Ovary (tissue), 9 donors: ENCODE data around the gene HECA. TPM values are rescaled to one million over a fixed set of nuclear protein-coding genes. Genes with fewer than 3 reads are reported as not detected.
"Not testable (repeated sequence)": the region's sequence is repeated elsewhere in the genome, so short reads cannot be mapped to it uniquely, and the experiment has no call there.

Experiments
- DNase-seq, 5 donors: peaks; one replicate each; pipeline ENCODE4 v3.0.0-alpha.2; 2019 to 2020
- H3K27ac ChIP-seq, 2 donors: fragments of 200-600 bp; one replicate each; pipeline versions ENCODE4 v1.5.1 to v1.8.0; 2019 to 2022
- H3K27me3 ChIP-seq: fragments of 200-600 bp; one replicate; pipeline ENCODE4 v1.8.0; 2022
- H3K36me3 ChIP-seq: fragments of 200-600 bp; sonication (generic); one replicate; pipeline ENCODE4 v1.5.1; 2019
- H3K4me1 ChIP-seq: one replicate; pipeline ENCODE4 v1.8.1; 2013; ENCODE audit warnings: mild to moderate bottlenecking, moderate library complexity; ENCODE audit not compliant: insufficient read depth
- H3K4me3 ChIP-seq: fragments of 200-600 bp; sonication (generic); one replicate; pipeline ENCODE4 v1.5.1; 2017
- H3K9me3 ChIP-seq, 2 donors: fragments of 200-600 bp in 1 of 2; sonication (generic) in 1 of 2; one replicate each; pipeline versions ENCODE4 v1.5.1 to v1.8.1; 2013 to 2019; ENCODE audit warnings: mild to moderate bottlenecking in 1 of 2, moderate library complexity in 1 of 2
- EP300 ChIP-seq: sonication (generic); formaldehyde crosslinking; IDR thresholded peaks from one replicate; pipeline ENCODE4 v1.6.1; 2017; ENCODE audit warnings: antibody characterized with exemption
- POLR2A ChIP-seq: fragments of 450-650 bp; IDR thresholded peaks from one replicate; pipeline ENCODE4 v1.6.1; 2017; ENCODE audit warnings: antibody characterized with exemption, mild to moderate bottlenecking, moderate library complexity
- WGBS, 3 donors: extraction: QIAGEN DNeasy Blood & Tissue Kit in 1 of 3; methylation state at CpG; one replicate each; pipeline versions ENCODE4 v1.1.5 to v1.1.7; 2013 to 2017; 5-methylcytosine and 5-hydroxymethylcytosine counted together
- intact Hi-C, 4 donors: fragments of 100-400 bp; cut with DNase I; formaldehyde crosslinking; loops; one replicate each; pipeline versions ENCODE4 v1.11.0 to v1.15.1; 2022 to 2023
- polyA plus RNA-seq, 2 donors: library from polyadenylated mRNA; stranded (reverse); fragments of 200-250 nt in 1 of 2; fragments of 350-450 nt in 1 of 2; fragmentation: Illumina TruSeq in 1 of 2; extraction: RNeasy Lipid Tissue Mini Kit (QIAGEN cat#74804) in 1 of 2; gene quantifications; one replicate each; pipeline ENCODE4 v1.2.3, GENCODE V29; 2013 to 2014
- total RNA-seq, 7 donors: library from RNA; depleted of rRNA in 2 of 7; stranded (reverse); fragments of >200 nt in 2 of 7; fragmentation: NEBNext Ultra II Directional in 3 of 7; extraction: Animal tissue kit (Norgen Biotek cat#: 25700) in 3 of 7; gene quantifications; one replicate each; pipeline versions ENCODE4 v1.1.0 to v1.2.4, GENCODE V29; 2016 to 2023
- TF ChIP-seq, protein P1 (sequence below), 3 donors: fragments of 450-650 bp in 2 of 3; fragments of 200-600 bp in 1 of 3; IDR thresholded peaks; one replicate each; pipeline versions ENCODE4 v1.5.1 to v1.8.0; 2016 to 2022; ENCODE audit warnings: antibody characterized with exemption in 3 of 3, mild to moderate bottlenecking in 1 of 3
- donor health status: DM: no; HTN: no; CAD: no; lungs with moderate emphysema.
- donor health status: DM: no; HTN: no; CAD: no.
- donor health status: Bipolar disorder and iron deficiency.
- donor health status: DM: yes; HTN: yes; CAD: no.
- donor health status: DM: no; HTN: no; CAD: no.
- donor health status: DM: yes; HTN: yes; CAD: no.

HECA gene
- total and polyA plus RNA-seq, 9 donors: 12.0 to 41.7 (median 21.9) TPM

DNA sequence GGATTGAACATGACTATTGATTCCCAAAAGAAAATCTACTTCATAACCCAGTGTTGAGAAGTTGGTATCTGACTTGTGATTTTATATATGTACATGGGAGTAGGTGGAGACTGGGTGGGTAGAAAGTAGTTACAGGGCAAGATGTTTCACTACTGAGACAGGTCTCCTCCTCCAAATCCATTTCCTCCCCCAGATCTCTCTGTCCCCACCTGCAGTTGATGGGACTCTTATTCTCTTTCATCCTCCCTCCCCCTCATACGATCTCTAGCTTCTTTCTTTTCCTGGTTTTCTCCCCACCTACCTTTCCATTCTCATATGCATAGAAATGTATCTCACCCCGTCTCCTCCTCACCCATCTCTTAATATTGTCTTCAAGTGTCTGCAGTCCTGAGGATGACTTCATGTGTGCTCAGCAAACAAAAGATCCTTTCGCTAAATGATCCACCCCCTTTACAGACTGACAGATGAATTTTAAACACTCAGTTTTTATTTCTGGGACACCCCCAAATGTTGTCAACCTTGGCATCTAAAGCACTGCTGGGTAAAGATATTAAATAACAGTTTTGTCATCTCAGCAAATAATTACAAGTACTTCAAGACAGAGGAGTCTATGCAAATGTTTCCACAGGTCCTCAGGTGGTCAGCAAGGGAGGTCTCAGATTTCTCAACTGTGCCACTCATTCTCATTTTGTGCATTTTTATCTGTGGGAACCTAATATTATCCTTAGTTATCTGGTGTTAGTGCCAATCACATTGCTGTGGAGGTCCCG lies 18.7 kb upstream of the HECA start:
- 80 to 89% (median 86%) methylated on average over 4 of the region's 4 CpGs for WGBS, 3 donors
- Histone ChIP-seq H3K4me1 (no peaks in the 10 kb centered on the region), H3K27ac (no peak overlapping the region), H3K4me3 (no peak overlapping the region), H3K36me3 (no peaks in the 10 kb centered on the region), H3K27me3 (no peaks in the 10 kb centered on the region), H3K9me3 (no peaks in the 10 kb centered on the region)
- no peak for DNase-seq
- TF ChIP-seq, protein P1, sequence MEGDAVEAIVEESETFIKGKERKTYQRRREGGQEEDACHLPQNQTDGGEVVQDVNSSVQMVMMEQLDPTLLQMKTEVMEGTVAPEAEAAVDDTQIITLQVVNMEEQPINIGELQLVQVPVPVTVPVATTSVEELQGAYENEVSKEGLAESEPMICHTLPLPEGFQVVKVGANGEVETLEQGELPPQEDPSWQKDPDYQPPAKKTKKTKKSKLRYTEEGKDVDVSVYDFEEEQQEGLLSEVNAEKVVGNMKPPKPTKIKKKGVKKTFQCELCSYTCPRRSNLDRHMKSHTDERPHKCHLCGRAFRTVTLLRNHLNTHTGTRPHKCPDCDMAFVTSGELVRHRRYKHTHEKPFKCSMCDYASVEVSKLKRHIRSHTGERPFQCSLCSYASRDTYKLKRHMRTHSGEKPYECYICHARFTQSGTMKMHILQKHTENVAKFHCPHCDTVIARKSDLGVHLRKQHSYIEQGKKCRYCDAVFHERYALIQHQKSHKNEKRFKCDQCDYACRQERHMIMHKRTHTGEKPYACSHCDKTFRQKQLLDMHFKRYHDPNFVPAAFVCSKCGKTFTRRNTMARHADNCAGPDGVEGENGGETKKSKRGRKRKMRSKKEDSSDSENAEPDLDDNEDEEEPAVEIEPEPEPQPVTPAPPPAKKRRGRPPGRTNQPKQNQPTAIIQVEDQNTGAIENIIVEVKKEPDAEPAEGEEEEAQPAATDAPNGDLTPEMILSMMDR (IDR thresholded peaks at IDR 0.05): no peak
- no peak for TF ChIP-seq EP300
- no peak for TF ChIP-seq POLR2A
- intact Hi-C loops: no loop called here

DNA sequence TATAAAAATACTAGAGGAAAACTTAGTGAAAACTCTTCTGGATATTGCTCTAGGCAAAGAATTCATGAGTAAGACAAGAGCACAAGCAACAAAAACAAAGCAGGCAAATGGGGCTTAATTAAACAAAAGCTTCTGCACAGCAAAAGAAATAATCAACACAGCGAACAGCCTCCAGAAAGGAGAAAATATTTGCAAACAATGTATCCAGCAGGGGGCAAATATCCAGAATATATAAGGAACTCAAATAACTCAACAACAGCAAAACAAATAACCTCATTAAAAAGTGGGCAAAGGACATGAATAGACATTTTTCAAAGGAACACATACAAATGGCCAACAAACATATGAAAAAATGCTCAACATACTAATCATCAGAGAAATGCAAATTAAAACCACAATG lies 17.1 kb upstream of the HECA start:
- no peak for DNase-seq
- WGBS, 3 donors: 56 to 80% (median 78%) methylated on average over 1 of the region's 1 CpG
- no peak overlapping the region for H3K4me3 ChIP-seq
- H3K4me1 ChIP-seq: no peaks in the 10 kb centered on the region
- no peaks in the 10 kb centered on the region for H3K27me3 ChIP-seq
- H3K9me3 ChIP-seq: no peaks in the 10 kb centered on the region
- no peaks in the 10 kb centered on the region for H3K36me3 ChIP-seq
- intact Hi-C loops: no loop called here
- H3K27ac ChIP-seq: no peak overlapping the region
- no peak for TF ChIP-seq EP300
- TF ChIP-seq, protein P1 (IDR thresholded peaks at IDR 0.05): no peak
- no peak for TF ChIP-seq POLR2A

DNA sequence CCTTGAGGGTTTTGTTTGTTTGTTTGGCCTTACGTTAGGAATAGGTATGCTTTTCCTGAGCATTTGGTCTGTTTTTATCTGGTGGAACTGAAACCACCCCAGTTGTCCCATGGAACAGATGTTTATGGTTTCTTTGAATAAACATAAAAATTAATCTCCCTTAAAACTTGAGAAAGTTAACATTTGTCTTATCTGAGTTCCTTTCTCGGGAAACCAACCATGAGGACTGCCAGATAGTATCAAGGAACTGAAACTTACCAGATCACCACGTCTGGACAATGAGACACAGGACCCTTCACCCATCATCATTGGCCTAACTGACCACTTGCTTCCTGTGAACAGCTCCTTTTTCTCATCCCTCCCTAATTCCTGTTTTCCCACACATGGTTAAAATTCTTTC lies 15.3 kb upstream of the HECA start:
- intact Hi-C loops: no loop called here

DNA sequence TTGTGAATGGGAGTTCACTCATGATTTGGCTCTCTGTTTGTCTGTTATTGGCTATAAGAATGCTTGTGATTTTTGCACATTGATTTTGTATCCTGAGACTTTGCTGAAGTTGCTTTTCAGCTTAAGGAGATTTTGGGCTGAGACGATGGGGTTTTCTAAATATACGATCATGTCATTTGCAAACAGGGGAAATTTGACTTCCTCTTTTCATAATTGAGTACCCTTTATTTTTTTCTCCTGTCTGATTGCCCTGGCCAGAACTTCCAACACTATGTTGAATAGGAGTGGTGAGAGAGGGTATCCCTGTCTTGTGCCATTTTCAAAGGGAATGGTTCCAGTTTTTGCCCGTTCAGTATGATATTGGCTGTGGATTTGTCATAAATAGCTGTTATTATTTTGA lies 12.1 kb upstream of the HECA start:
- H3K27ac ChIP-seq, H3K27me3 ChIP-seq, H3K4me1 ChIP-seq, H3K36me3 ChIP-seq, intact Hi-C loops, H3K4me3 ChIP-seq, DNase-seq, H3K9me3 ChIP-seq: not testable (repeated sequence)
- WGBS, 3 donors: 58 to 96% (median 62%) methylated on average over 3 of the region's 3 CpGs

More for the DNA sequence above, 15.3 kb upstream of the HECA start:
- Histone ChIP-seq H3K4me3 (no peak overlapping the region), H3K27me3 (no peaks in the 10 kb centered on the region), H3K4me1 (no peaks in the 10 kb centered on the region), H3K36me3 (no peaks in the 10 kb centered on the region), H3K9me3 (no peaks in the 10 kb centered on the region), H3K27ac (no peak overlapping the region)
- 60 to 76% (median 66%) methylated on average over 3 of the region's 3 CpGs for WGBS, 3 donors
- TF ChIP-seq, protein P1 (IDR thresholded peaks at IDR 0.05): no peak
- TF ChIP-seq EP300: no peak
- TF ChIP-seq POLR2A: no peak
- no peak for DNase-seq

DNA sequence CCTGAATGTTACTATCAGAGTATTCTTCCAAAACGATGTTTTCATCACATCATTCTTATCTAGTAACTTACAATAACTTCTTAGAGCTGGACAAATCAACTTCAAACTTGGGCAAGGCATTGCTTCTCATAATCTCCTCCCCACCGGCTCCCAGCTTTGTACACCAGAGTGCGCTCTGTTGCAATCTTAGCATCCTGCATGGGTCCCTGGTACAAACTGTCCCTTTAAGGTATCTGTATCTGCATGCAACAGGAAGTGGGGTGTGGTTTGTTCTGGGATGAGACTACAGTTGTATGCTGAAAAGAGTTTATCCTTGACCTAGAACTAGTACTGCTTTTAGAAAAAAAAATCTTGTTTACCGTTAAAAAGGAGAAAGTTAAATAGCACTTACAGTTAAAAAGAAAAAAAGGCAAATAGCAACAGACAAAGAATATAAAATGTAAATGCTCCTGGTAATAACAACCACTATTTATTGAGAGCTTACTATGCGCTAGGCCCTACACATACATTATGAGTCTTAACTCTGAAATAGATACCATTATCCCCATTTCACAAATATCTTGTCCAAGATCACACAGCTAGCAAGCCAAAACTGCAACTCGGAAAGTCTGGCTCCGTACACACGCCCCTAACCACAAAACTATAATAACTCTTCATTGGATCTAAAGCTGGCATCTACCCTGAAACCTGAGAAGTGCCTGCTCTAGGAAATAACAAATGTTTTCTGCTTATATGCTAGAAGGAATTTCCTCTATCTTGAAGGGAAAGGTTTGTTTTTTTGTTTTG lies 9.8 kb upstream of the HECA start:
- DNase-seq: peak; percentile 32 to 65 (median 48)
- Histone ChIP-seq H3K4me1 (peaks cover 3% of the 10 kb centered on the region), H3K36me3 (no peaks in the 10 kb centered on the region), H3K27ac (no peak overlapping the region), H3K27me3 (no peaks in the 10 kb centered on the region), H3K4me3 (no peak overlapping the region), H3K9me3 (no peaks in the 10 kb centered on the region)
- TF ChIP-seq, protein P1 (IDR thresholded peaks at IDR 0.05): peak in 1 of 3 donors; percentile 43
- no peak for TF ChIP-seq EP300
- intact Hi-C loops: no loop called here
- WGBS, 3 donors: 20 to 34% (median 27%) methylated on average over 8 of the region's 8 CpGs
